Panc1 (cell line): ENCODE measurements around the gene IQUB. TPM values are rescaled to one million over a fixed set of nuclear protein-coding genes. Genes with fewer than 3 reads are reported as not detected.

Experiments used
- ATAC-seq: fragments of 200-7000 bp; cut with Tn5 transposase; 2 replicates; pipeline ENCODE4 v1.9.1; 2020; ENCODE audit warnings: mild to moderate bottlenecking, moderate library complexity
- BruUV-seq: library from RNA; stranded (reverse); fragments of 400-500 nt; replicated peaks from 2 replicates; lab custom pipeline; 2021; lab: Mats Ljungman, UMichigan
- CTCF ChIA-PET: fragments of 300-600 bp; sonication (Branson Sonifier 250); formaldehyde crosslinking; loops from one replicate; lab custom pipeline; 2022; ENCODE audit warnings: antibody characterized with exemption; lab: Charles Lee
- POLR2A ChIA-PET: fragments of 300-600 bp; sonication (Branson Sonifier 250); formaldehyde crosslinking; loops from one replicate; lab custom pipeline; 2022; ENCODE audit warnings: antibody characterized with exemption; lab: Charles Lee
- DNase-seq: peaks from one replicate; pipeline ENCODE4 v3.0.0-alpha.2; 2010; ENCODE audit warnings: low read depth, low spot score
- H3K27ac ChIP-seq: 2 replicates; pipeline ENCODE4 v1.5.1; 2011; ENCODE audit warnings: mild to moderate bottlenecking, low read length, inconsistent platforms
- H3K27me3 ChIP-seq: fragments of 200-500 bp; sonication (Bioruptor generic); 2 replicates; pipeline ENCODE4 v1.6.0; 2014; ENCODE audit warnings: low read length, inconsistent platforms; ENCODE audit not compliant: control insufficient read depth, insufficient read depth
- H3K36me3 ChIP-seq: fragments of 200-500 bp; sonication (Bioruptor generic); 2 replicates; pipeline ENCODE4 v1.5.1; 2014; ENCODE audit warnings: inconsistent platforms, mild to moderate bottlenecking, low read length, moderate library complexity; ENCODE audit not compliant: control insufficient read depth, insufficient read depth
- H3K4me1 ChIP-seq: 2 replicates; pipeline ENCODE4 v1.5.1; 2011; ENCODE audit warnings: inconsistent platforms, mild to moderate bottlenecking, low read length, moderate library complexity; ENCODE audit not compliant: control insufficient read depth, insufficient read depth
- H3K4me3 ChIP-seq, 2 experiments: 2 replicates each; pipeline ENCODE4 v1.5.1; 2011 to 2012; ENCODE audit warnings: low read depth in 2 of 2, low read length in 2 of 2, mild to moderate bottlenecking in 2 of 2, inconsistent platforms in 1 of 2, moderate library complexity in 1 of 2
- H3K9me3 ChIP-seq: fragments of 200-500 bp; sonication (Bioruptor generic); 2 replicates; pipeline ENCODE4 v1.5.1; 2014; ENCODE audit warnings: low read depth, mild to moderate bottlenecking, inconsistent platforms, low read length, moderate library complexity; ENCODE audit not compliant: control insufficient read depth, insufficient read depth
- CTCF ChIP-seq: fragments of 450-650 bp; IDR thresholded peaks from 2 replicates; pipeline ENCODE4 v1.5.1; 2017; ENCODE audit warnings: mild to moderate bottlenecking
- REST ChIP-seq, 2 experiments: IDR thresholded peaks; 2 replicates each; pipeline ENCODE4 v1.6.1; 2011 to 2012; ENCODE audit warnings: low read depth in 2 of 2, control low read depth in 1 of 2, low read length in 1 of 2, mild to moderate bottlenecking in 1 of 2, moderate library complexity in 1 of 2; ENCODE audit not compliant: insufficient read depth in 1 of 2
- SIN3A ChIP-seq: IDR thresholded peaks from 2 replicates; pipeline ENCODE4 v1.6.1; 2012; ENCODE audit warnings: low read depth, mild to moderate bottlenecking, low read length, moderate library complexity, borderline replicate concordance; ENCODE audit not compliant: insufficient read depth
- TCF7L2 ChIP-seq: IDR thresholded peaks from 2 replicates; pipeline ENCODE4 v1.6.1; 2011; ENCODE audit warnings: mild to moderate bottlenecking, low read depth, low read length, inconsistent platforms
- in situ Hi-C: cut with HindIII; loops from 2 replicates; pipeline ENCODE4 v1.10.0; 2016; ENCODE audit warnings: low sequenced_read_pairs, low pct_unique_long_range_greater_than_20kb
- intact Hi-C: fragments of 100-400 bp; cut with micrococcal nuclease; formaldehyde crosslinking; loops from one replicate; pipeline ENCODE4 v1.10.0; 2022; ENCODE audit not compliant: unreplicated experiment
- total RNA-seq: library from RNA; stranded (reverse); gene quantifications from one replicate; pipeline ENCODE4 v1.2.1, GENCODE V29; 2021; ENCODE audit not compliant: unreplicated experiment

The IQUB gene
- total RNA-seq, 1 experiment from 2014 or later = 0.59 TPM

DNA sequence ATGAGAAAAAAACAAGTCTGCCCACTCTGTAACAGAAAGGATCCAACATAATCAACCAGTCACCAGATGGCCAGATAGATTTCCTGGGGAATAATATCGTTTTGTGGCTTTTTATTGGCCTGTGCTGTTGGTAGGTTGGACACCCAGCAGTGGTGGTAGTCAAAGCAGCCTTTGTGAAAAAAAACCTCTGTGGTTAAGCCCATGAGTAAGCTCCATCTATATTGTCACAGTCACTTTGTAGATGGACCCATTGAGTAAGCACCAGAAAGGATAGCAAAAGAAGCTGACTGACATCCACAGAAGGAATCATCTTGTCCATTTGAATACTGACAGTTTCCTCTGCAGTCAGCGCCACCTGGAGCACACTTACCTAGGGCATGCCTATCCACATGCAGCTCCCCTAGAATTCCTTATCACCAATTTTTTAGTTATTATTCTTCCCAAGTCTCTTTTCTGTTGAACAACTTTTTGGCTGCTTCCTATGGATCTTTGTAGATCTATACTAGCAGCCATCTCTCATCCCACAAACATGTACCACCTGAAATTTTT lies 96.9 kb downstream of the IQUB start:
- CTCF ChIA-PET = no interaction called here
- in situ Hi-C loops (no loop called here), intact Hi-C loops (no loop called here)
- no peaks in the 10 kb centered on the region for H3K9me3 ChIP-seq
- no peaks in the 10 kb centered on the region for H3K36me3 ChIP-seq
- DNase-seq (no peak), ATAC-seq (no peak)
- BruUV-seq = no TSS peak
- TF ChIP-seq CTCF (no peak), REST (IDR thresholded peaks at IDR 0.05; ENCODE audit: insufficient read depth in 1 of 2, low read depth in 2 of 2, low read length in 1 of 2) (no peak)
- no peak overlapping the region for H3K27ac ChIP-seq
- no peak overlapping the region for H3K4me3 ChIP-seq
- H3K27me3 ChIP-seq = no peaks in the 10 kb centered on the region
- H3K4me1 ChIP-seq = no peaks in the 10 kb centered on the region
- POLR2A ChIA-PET = no interaction called here

DNA sequence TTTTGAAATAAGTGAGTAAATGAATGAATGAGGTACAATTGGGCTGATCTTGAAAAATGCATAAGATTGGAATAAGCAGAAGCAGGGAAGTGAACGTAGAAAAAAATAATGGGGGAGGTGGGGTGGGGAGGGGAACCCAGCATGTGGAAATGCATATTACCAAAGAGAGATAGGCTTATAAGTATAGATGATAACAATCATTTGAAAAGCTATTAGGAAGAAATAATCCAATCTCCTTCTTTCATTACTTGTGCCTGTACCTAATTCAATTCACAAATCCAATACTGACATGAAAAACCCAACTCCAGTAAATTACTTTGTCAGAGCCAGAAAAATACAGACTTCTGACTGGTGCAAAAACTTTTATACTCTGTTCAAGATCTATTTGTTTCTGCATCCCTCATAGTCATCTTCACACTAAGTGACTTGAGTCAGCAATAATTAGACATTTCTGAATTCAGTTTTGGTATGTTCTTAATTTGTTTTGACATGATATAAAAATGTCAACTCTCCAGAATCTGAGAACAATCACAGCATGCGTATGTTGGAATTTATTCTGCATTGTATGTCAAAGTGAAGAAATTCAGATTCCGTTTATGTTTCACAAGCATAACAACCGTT lies 99.2 kb downstream of the IQUB start:
- BruUV-seq = no TSS peak
- in situ Hi-C loops = no loop called here

DNA sequence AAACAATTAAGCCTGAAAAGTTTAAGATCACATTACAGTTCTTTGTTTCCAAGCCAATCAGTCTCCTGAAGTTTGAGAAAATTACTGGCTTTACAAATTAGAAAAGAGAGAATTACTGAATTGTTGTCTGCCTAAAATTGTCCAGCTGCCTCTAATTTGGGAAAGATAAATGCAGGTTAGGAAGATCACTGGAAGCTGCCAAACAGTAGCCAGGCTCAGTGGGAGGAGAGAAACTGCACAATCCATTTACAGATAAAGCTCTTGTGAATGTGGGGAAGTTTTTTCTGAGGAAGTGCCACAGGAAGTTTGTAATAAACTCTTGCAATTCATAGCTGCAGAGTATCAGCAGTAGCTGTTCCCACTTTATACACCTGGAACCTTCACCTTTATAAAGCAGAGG lies 100.7 kb downstream of the IQUB start:
- intact Hi-C loops = no loop called here
- no peak overlapping the region for H3K4me3 ChIP-seq
- H3K27me3 ChIP-seq = no peaks in the 10 kb centered on the region
- H3K27ac ChIP-seq = no peak overlapping the region
- POLR2A ChIA-PET = no interaction called here
- TF ChIP-seq TCF7L2 = no peak
- TF ChIP-seq REST (IDR thresholded peaks at IDR 0.05; ENCODE audit: insufficient read depth in 1 of 2, low read depth in 2 of 2, low read length in 1 of 2) = no peak
- TF ChIP-seq CTCF = no peak
- TF ChIP-seq SIN3A = no peak
- H3K4me1 ChIP-seq = no peaks in the 10 kb centered on the region
- in situ Hi-C loops = no loop called here
- H3K9me3 ChIP-seq = no peaks in the 10 kb centered on the region
- BruUV-seq = no TSS peak
- CTCF ChIA-PET = no interaction called here
- DNase-seq (no peak), ATAC-seq (no peak)
- no peaks in the 10 kb centered on the region for H3K36me3 ChIP-seq

More for the DNA sequence above, 99.2 kb downstream of the IQUB start:
- ChIA-PET CTCF (no interaction called here), POLR2A (no interaction called here)
- ATAC-seq = no peak
- intact Hi-C loops = no loop called here
- no peak for DNase-seq
- H3K36me3 ChIP-seq = no peaks in the 10 kb centered on the region
- no peak for TF ChIP-seq SIN3A
- no peaks in the 10 kb centered on the region for H3K27me3 ChIP-seq
- H3K4me3 ChIP-seq = no peak overlapping the region
- H3K9me3 ChIP-seq = no peaks in the 10 kb centered on the region
- no peak overlapping the region for H3K27ac ChIP-seq
- H3K4me1 ChIP-seq = no peaks in the 10 kb centered on the region
